HepG2 (cell line): Measurements from ENCODE around the gene TRMU. TPM values are rescaled to one million over a fixed set of nuclear protein-coding genes. Genes with fewer than 3 reads are reported as not detected.

Experiments
- ATAC-seq: fragments of 200-7000 bp; cut with Tn5 transposase; 3 replicates; pipeline ENCODE4 v1.9.1; 2020; ENCODE audit warnings: mild to moderate bottlenecking, moderate library complexity
- BruUV-seq: library from RNA; stranded (reverse); fragments of 400-500 nt; replicated peaks from 2 replicates; lab custom pipeline; 2021; lab: Mats Ljungman, UMichigan
- CTCF ChIA-PET: fragments of 300-600 bp; formaldehyde crosslinking; extraction: SDS; loops from one replicate; lab custom pipeline; 2021; ENCODE audit warnings: low total read pairs, inconsistent platforms, low intra/inter-chr PET ratio; lab: Yijun Ruan, JAX
- POLR2A ChIA-PET: fragments of 350-600 bp; sonication (Branson Sonifier 250); formaldehyde crosslinking; loops from one replicate; lab custom pipeline; 2020; ENCODE audit warnings: antibody characterized with exemption, inconsistent platforms; lab: Yijun Ruan, JAX
- DNase-seq: peaks from one replicate; pipeline ENCODE4 v3.0.0-alpha.2; 2015; ENCODE audit warnings: low spot score
- FAIRE-seq: peaks from 3 replicates; lab custom pipeline; 2011; peaks lifted over from hg19 to GRCh38; lab: Jason Lieb, UNC
- H2AFZ ChIP-seq: one replicate; pipeline ENCODE4 v1.6.1; 2011; ENCODE audit warnings: low read length, inconsistent platforms
- H3K27ac ChIP-seq: fragments of 300-600 bp; 3 replicates; pipeline ENCODE4 v1.8.0; 2011; ENCODE audit warnings: mixed run types, mild to moderate bottlenecking, mixed read lengths, low read length, inconsistent platforms; ENCODE audit not compliant: insufficient read depth; ENCODE audit errors: extremely low read length
- H3K27me3 ChIP-seq, 2 experiments: fragments of 200-600 bp in 1 of 2; 2 replicates in 1 of 2; 3 replicates in 1 of 2; pipeline versions ENCODE4 v1.6.0 to v1.8.0; 2011; ENCODE audit warnings: low read length in 2 of 2, mild to moderate bottlenecking in 2 of 2, moderate library complexity in 2 of 2, inconsistent platforms in 1 of 2; ENCODE audit not compliant: insufficient read depth in 2 of 2, control insufficient read depth in 1 of 2
- H3K36me3 ChIP-seq, 2 experiments: fragments of 200-600 bp in 1 of 2; replicated peaks in 1 of 2; 2 replicates in 1 of 2; 3 replicates in 1 of 2; pipeline versions ENCODE4 v1.5.1 to v1.8.0; 2011; ENCODE audit warnings: low read length in 2 of 2, inconsistent platforms in 1 of 2; ENCODE audit not compliant: insufficient read depth in 2 of 2, control insufficient read depth in 1 of 2
- H3K4me1 ChIP-seq: 2 replicates; pipeline ENCODE4 v1.5.1; 2012; ENCODE audit warnings: low read length, inconsistent platforms; ENCODE audit not compliant: insufficient read depth
- H3K4me2 ChIP-seq: 2 replicates; pipeline ENCODE4 v1.6.0; 2011; ENCODE audit warnings: low read depth, low read length, inconsistent platforms
- H3K4me3 ChIP-seq, 3 experiments: fragments of 200-600 bp in 1 of 3; sonication (generic), shearing (Covaris generic) in 1 of 3; replicated peaks in 1 of 3; 2 replicates each; pipeline ENCODE4 v1.5.1; 2011 to 2016; ENCODE audit warnings: low read length in 3 of 3, inconsistent platforms in 2 of 3, low read depth in 2 of 3, mild to moderate bottlenecking in 2 of 3, control low read depth in 1 of 3, mixed read lengths in 1 of 3; ENCODE audit not compliant: insufficient read depth in 1 of 3
- H3K79me2 ChIP-seq: one replicate; pipeline ENCODE4 v1.6.1; 2011; ENCODE audit warnings: low read length, inconsistent platforms; ENCODE audit not compliant: insufficient read depth
- H3K9ac ChIP-seq: 2 replicates; pipeline ENCODE4 v1.6.0; 2011; ENCODE audit warnings: mild to moderate bottlenecking, low read depth, low read length, inconsistent platforms; ENCODE audit not compliant: insufficient read depth
- H3K9me3 ChIP-seq: 2 replicates; pipeline ENCODE4 v1.5.1; 2012; ENCODE audit warnings: mild to moderate bottlenecking, low read length
- H4K20me1 ChIP-seq: 2 replicates; pipeline ENCODE4 v1.6.0; 2011; ENCODE audit warnings: inconsistent platforms, mild to moderate bottlenecking, low read length, moderate library complexity; ENCODE audit not compliant: insufficient read depth
- DNMT3B ChIP-seq: conservative IDR thresholded peaks from 2 replicates; pipeline ENCODE4 v1.6.1; 2016; ENCODE audit warnings: missing biosample characterization, control low read depth
- SATB2 ChIP-seq: sonication (generic); formaldehyde crosslinking; IDR thresholded peaks from 2 replicates; pipeline ENCODE4 v1.5.0; 2020; ENCODE audit warnings: missing genetic modification reagents
- SMAD1 ChIP-seq: sonication (generic); formaldehyde crosslinking; IDR thresholded peaks from 2 replicates; pipeline ENCODE4 v1.4.0; 2020; ENCODE audit warnings: missing genetic modification reagents, low read depth, mild to moderate bottlenecking, borderline replicate concordance
- TCF7 ChIP-seq: sonication (generic); IDR thresholded peaks from 2 replicates; pipeline ENCODE4 v1.6.1; 2016; ENCODE audit warnings: antibody characterized with exemption, low read depth
- ZBTB7B ChIP-seq: sonication (generic); formaldehyde crosslinking; IDR thresholded peaks from 2 replicates; pipeline ENCODE4 v1.4.0; 2020; ENCODE audit warnings: missing genetic modification reagents
- ZNF274 ChIP-seq: sonication (generic); formaldehyde crosslinking; IDR thresholded peaks from 2 replicates; pipeline ENCODE4 v1.5.1; 2020; ENCODE audit warnings: mild to moderate bottlenecking, missing genetic modification reagents
- ZNF343 ChIP-seq: sonication (generic); formaldehyde crosslinking; IDR thresholded peaks from 2 replicates; pipeline ENCODE4 v1.4.0; 2020; ENCODE audit warnings: mild to moderate bottlenecking, missing genetic modification reagents
- ZNF460 ChIP-seq: sonication (generic); formaldehyde crosslinking; IDR thresholded peaks from 2 replicates; pipeline ENCODE4 v1.5.1; 2020; ENCODE audit warnings: missing genetic modification reagents, mild to moderate bottlenecking, borderline replicate concordance
- ZNF589 ChIP-seq: sonication (generic); formaldehyde crosslinking; conservative IDR thresholded peaks from 2 replicates; pipeline ENCODE4 v1.8.0; 2022; ENCODE audit warnings: mild to moderate bottlenecking, moderate library complexity, missing genetic modification reagents
- WGBS: methylation state at CpG from one replicate; pipeline ENCODE4 v1.1.6; 2017; ENCODE audit warnings: low lambda C conversion rate; 5-methylcytosine and 5-hydroxymethylcytosine counted together
- in situ Hi-C: cut with HindIII; loops from 2 replicates; pipeline ENCODE4 v1.10.0; 2017; ENCODE audit warnings: low pct_unique_long_range_greater_than_20kb; ENCODE audit not compliant: extremely low pct_ligation_motif_present
- intact Hi-C: fragments of 100-400 bp; cut with micrococcal nuclease; formaldehyde crosslinking; loops from one replicate; pipeline ENCODE4 v1.10.0; 2022; ENCODE audit not compliant: unreplicated experiment
- polyA plus RNA-seq, 8 experiments: library from polyadenylated mRNA; depleted of rRNA in 3 of 8; stranded (reverse) in 7 of 8; unstranded in 1 of 8; fragments of >200 nt; fragmentation: Illumina TruSeq in 4 of 8; extraction: Trizol in 4 of 8; gene quantifications; 2 replicates each; pipeline versions ENCODE4 v1.2.1 to v1.2.3, GENCODE V29; 2011 to 2016; ENCODE audit warnings: low read depth in 4 of 8, missing spikeins in 1 of 8, mixed read lengths in 1 of 8; ENCODE audit not compliant: insufficient read depth in 1 of 8
- total RNA-seq, 5 experiments: library from RNA; depleted of rRNA; stranded (reverse); fragments of >200 nt; fragmentation: Illumina TruSeq; extraction: Trizol; gene quantifications; 2 replicates each; pipeline ENCODE4 v1.2.3, GENCODE V29; 2016; ENCODE audit warnings: low read depth in 1 of 5
- TF ChIP-seq, protein P1 (sequence below): IDR thresholded peaks from 2 replicates; pipeline ENCODE4 v1.6.1; 2016; ENCODE audit warnings: low read depth, control low read depth
- TF ChIP-seq, protein P2 (sequence below): IDR thresholded peaks from 2 replicates; pipeline ENCODE4 v1.6.1; 2012; ENCODE audit warnings: low read depth, low read length, improper control_type of control experiment
- TF ChIP-seq, protein P3 (sequence below): sonication (generic); formaldehyde crosslinking; IDR thresholded peaks from 2 replicates; pipeline ENCODE4 v1.5.1; 2020; ENCODE audit warnings: missing genetic modification reagents, mild to moderate bottlenecking, borderline replicate concordance
- TF ChIP-seq, protein P4 (sequence below): sonication (generic); formaldehyde crosslinking; IDR thresholded peaks from 2 replicates; pipeline ENCODE4 v1.5.1; 2020; ENCODE audit warnings: mild to moderate bottlenecking, missing genetic modification reagents, borderline replicate concordance
- TF ChIP-seq, protein P5 (sequence below): sonication (generic); formaldehyde crosslinking; IDR thresholded peaks from 2 replicates; pipeline ENCODE4 v1.5.1; 2020; ENCODE audit warnings: missing genetic modification reagents, mild to moderate bottlenecking, borderline replicate concordance

TRMU gene
- total and polyA plus RNA-seq, 2 of the 13 experiments (the other 11 are each of a cell fraction or from before 2014, with no cell fraction given) = 31.0 to 50.2 TPM

DNA sequence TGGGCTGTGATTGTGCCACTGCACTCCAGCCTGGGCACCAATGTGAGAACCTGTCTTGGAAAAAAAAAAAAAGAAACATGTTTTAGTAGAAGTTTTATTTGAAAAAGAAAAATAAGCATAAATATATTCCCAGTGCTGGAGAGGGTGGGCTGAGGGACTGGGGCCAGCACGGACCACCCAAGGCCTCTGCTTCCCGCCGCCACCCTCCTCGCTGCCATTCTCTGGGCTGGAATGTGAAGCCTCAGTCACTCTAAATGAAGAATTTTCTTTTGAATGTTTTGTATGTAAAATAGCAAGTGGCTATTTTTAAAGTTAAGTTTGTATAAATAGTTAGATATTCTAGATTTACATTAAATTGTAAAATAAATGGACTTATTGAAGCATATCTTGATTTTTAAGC lies 5.1 kb upstream of the TRMU start:
- 95% methylated on average over 4 of the region's 4 CpGs for WGBS
- FAIRE-seq = no peak
- peaks cover 18 to 52% of the 10 kb centered on the region in 2 experiments for H3K36me3 ChIP-seq
- no peak overlapping the region for H3K9ac ChIP-seq
- H3K27me3 ChIP-seq = no peaks in the 10 kb centered on the region
- H3K9me3 ChIP-seq = no peaks in the 10 kb centered on the region
- intact Hi-C loops = no loop called here
- no peak overlapping the region for H3K4me3 ChIP-seq
- in situ Hi-C loops = no loop called here
- POLR2A ChIA-PET = no interaction called here
- no peak overlapping the region for H3K4me2 ChIP-seq
- H4K20me1 ChIP-seq = no peaks in the 10 kb centered on the region
- CTCF ChIA-PET = no interaction called here
- H2AFZ ChIP-seq = no peak overlapping the region
- no peak overlapping the region for H3K27ac ChIP-seq
- peaks cover 6% of the 10 kb centered on the region for H3K4me1 ChIP-seq
- ATAC-seq = no peak
- BruUV-seq = no TSS peak
- no peak for DNase-seq
- H3K79me2 ChIP-seq = no peaks in the 10 kb centered on the region
- TF ChIP-seq ZBTB7B (CRISPR knock-in tag) (no peak), ZNF460 (CRISPR knock-in tag) (no peak), DNMT3B (CRISPR knock-in tag) (no peak), ZNF343 (CRISPR knock-in tag) (no peak), SATB2 (CRISPR knock-in tag) (no peak), TCF7 (no peak), SMAD1 (CRISPR knock-in tag) (no peak), ZNF589 (CRISPR knock-in tag) (no peak), ZNF274 (no peak)
- TF ChIP-seq, protein P1, sequence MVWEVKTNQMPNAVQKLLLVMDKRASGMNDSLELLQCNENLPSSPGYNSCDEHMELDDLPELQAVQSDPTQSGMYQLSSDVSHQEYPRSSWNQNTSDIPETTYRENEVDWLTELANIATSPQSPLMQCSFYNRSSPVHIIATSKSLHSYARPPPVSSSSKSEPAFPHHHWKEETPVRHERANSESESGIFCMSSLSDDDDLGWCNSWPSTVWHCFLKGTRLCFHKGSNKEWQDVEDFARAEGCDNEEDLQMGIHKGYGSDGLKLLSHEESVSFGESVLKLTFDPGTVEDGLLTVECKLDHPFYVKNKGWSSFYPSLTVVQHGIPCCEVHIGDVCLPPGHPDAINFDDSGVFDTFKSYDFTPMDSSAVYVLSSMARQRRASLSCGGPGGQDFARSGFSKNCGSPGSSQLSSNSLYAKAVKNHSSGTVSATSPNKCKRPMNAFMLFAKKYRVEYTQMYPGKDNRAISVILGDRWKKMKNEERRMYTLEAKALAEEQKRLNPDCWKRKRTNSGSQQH = no peak
- TF ChIP-seq, protein P2, sequence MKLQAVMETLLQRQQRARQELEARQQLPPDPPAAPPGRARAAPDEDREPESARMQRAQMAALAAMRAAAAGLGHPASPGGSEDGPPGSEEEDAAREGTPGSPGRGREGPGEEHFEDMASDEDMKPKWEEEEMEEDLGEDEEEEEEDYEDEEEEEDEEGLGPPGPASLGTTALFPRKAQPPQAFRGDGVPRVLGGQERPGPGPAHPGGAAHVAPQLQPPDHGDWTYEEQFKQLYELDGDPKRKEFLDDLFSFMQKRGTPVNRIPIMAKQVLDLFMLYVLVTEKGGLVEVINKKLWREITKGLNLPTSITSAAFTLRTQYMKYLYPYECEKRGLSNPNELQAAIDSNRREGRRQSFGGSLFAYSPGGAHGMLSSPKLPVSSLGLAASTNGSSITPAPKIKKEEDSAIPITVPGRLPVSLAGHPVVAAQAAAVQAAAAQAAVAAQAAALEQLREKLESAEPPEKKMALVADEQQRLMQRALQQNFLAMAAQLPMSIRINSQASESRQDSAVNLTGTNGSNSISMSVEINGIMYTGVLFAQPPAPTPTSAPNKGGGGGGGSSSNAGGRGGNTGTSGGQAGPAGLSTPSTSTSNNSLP = no peak
- TF ChIP-seq, protein P3, sequence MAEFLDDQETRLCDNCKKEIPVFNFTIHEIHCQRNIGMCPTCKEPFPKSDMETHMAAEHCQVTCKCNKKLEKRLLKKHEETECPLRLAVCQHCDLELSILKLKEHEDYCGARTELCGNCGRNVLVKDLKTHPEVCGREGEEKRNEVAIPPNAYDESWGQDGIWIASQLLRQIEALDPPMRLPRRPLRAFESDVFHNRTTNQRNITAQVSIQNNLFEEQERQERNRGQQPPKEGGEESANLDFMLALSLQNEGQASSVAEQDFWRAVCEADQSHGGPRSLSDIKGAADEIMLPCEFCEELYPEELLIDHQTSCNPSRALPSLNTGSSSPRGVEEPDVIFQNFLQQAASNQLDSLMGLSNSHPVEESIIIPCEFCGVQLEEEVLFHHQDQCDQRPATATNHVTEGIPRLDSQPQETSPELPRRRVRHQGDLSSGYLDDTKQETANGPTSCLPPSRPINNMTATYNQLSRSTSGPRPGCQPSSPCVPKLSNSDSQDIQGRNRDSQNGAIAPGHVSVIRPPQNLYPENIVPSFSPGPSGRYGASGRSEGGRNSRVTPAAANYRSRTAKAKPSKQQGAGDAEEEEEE (CRISPR knock-in tag) = no peak
- TF ChIP-seq, protein P4, sequence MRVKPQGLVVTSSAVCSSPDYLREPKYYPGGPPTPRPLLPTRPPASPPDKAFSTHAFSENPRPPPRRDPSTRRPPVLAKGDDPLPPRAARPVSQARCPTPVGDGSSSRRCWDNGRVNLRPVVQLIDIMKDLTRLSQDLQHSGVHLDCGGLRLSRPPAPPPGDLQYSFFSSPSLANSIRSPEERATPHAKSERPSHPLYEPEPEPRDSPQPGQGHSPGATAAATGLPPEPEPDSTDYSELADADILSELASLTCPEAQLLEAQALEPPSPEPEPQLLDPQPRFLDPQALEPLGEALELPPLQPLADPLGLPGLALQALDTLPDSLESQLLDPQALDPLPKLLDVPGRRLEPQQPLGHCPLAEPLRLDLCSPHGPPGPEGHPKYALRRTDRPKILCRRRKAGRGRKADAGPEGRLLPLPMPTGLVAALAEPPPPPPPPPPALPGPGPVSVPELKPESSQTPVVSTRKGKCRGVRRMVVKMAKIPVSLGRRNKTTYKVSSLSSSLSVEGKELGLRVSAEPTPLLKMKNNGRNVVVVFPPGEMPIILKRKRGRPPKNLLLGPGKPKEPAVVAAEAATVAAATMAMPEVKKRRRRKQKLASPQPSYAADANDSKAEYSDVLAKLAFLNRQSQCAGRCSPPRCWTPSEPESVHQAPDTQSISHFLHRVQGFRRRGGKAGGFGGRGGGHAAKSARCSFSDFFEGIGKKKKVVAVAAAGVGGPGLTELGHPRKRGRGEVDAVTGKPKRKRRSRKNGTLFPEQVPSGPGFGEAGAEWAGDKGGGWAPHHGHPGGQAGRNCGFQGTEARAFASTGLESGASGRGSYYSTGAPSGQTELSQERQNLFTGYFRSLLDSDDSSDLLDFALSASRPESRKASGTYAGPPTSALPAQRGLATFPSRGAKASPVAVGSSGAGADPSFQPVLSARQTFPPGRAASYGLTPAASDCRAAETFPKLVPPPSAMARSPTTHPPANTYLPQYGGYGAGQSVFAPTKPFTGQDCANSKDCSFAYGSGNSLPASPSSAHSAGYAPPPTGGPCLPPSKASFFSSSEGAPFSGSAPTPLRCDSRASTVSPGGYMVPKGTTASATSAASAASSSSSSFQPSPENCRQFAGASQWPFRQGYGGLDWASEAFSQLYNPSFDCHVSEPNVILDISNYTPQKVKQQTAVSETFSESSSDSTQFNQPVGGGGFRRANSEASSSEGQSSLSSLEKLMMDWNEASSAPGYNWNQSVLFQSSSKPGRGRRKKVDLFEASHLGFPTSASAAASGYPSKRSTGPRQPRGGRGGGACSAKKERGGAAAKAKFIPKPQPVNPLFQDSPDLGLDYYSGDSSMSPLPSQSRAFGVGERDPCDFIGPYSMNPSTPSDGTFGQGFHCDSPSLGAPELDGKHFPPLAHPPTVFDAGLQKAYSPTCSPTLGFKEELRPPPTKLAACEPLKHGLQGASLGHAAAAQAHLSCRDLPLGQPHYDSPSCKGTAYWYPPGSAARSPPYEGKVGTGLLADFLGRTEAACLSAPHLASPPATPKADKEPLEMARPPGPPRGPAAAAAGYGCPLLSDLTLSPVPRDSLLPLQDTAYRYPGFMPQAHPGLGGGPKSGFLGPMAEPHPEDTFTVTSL (CRISPR knock-in tag) = no peak
- TF ChIP-seq, protein P5, sequence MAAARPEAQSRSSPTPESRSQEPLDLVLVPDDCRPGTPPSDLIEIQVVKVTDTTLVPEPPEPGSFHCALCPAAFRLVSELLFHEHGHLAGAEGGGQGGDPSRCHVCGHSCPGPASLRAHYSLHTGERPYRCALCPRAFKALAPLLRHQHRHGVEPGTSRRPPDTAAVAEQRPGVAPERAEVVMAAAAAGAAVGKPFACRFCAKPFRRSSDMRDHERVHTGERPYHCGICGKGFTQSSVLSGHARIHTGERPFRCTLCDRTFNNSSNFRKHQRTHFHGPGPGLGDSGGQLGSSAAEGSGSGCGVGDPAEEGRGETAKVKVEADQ = no peak
